H1 (cell line): ENCODE results near the gene CELSR3.
A peak's percentile ranks its signal among the peaks of the same experiment; 100 is the strongest.

Experiments used
- CHD1 ChIP-seq: IDR thresholded peaks from 2 replicates; pipeline ENCODE4 v1.6.1; 2012; ENCODE audit warnings: low read depth, low read length, improper control_type of control experiment
- CTCF ChIP-seq, 3 experiments: IDR thresholded peaks; 1 replicate in 2 of 3; 2 replicates in 1 of 3; pipeline versions ENCODE4 v1.5.1 to v1.6.1; 2011; ENCODE audit warnings: low read length in 3 of 3, mild to moderate bottlenecking in 3 of 3, inconsistent platforms in 2 of 3, low read depth in 1 of 3, moderate library complexity in 1 of 3; ENCODE audit not compliant: insufficient read depth in 1 of 3; ENCODE audit errors: control extremely low read depth in 1 of 3
- EGR1 ChIP-seq: IDR thresholded peaks from 2 replicates; pipeline ENCODE4 v1.6.1; 2011; ENCODE audit warnings: low read depth, low read length, borderline replicate concordance
- JUN ChIP-seq: IDR thresholded peaks from 2 replicates; pipeline ENCODE4 v1.6.1; 2011; ENCODE audit warnings: low read depth, mild to moderate bottlenecking, improper control_type of control experiment, low read length
- MAFK ChIP-seq: IDR thresholded peaks from 2 replicates; pipeline ENCODE4 v1.6.1; 2012; ENCODE audit warnings: low read depth, mild to moderate bottlenecking, improper control_type of control experiment, low read length
- MAX ChIP-seq: IDR thresholded peaks from 2 replicates; pipeline ENCODE4 v1.6.1; 2012; ENCODE audit warnings: inconsistent platforms
- POLR2A ChIP-seq, 2 experiments: IDR thresholded peaks; 1 replicate in 1 of 2; 2 replicates in 1 of 2; pipeline ENCODE4 v1.6.1; 2011; ENCODE audit warnings: low read depth in 2 of 2, low read length in 2 of 2, mild to moderate bottlenecking in 2 of 2; ENCODE audit errors: control extremely low read depth in 1 of 2
- POLR2AphosphoS5 ChIP-seq: IDR thresholded peaks from 2 replicates; pipeline ENCODE4 v1.6.1; 2011; ENCODE audit warnings: low read depth, low read length
- SRF ChIP-seq: IDR thresholded peaks from 2 replicates; pipeline ENCODE4 v1.6.1; 2011; ENCODE audit warnings: mild to moderate bottlenecking, low read depth, low read length, moderate library complexity
- ZNF274 ChIP-seq: IDR thresholded peaks from 2 replicates; pipeline ENCODE4 v1.7.0; 2012; ENCODE audit warnings: low read length, borderline replicate concordance; ENCODE audit errors: extremely low read depth

- TF ChIP-seq CHD1 = no peak
- TF ChIP-seq SRF = no peak
- TF ChIP-seq EGR1 = no peak
- no peak for TF ChIP-seq ZNF274
- no peak for TF ChIP-seq MAFK
- TF ChIP-seq JUN = no peak
- no peak for TF ChIP-seq CTCF (IDR thresholded peaks at IDR 0.05; ENCODE audit: control extremely low read depth in 1 of 3, insufficient read depth in 1 of 3, low read depth in 1 of 3, low read length in 3 of 3)
- no peak for TF ChIP-seq MAX
- 0 out of 2 replicates have a peak, but pooled peaks have one; percentile 1 for TF ChIP-seq POLR2AphosphoS5
- no peak for TF ChIP-seq POLR2A (IDR thresholded peaks at IDR 0.05; ENCODE audit: control extremely low read depth in 1 of 2, low read depth in 2 of 2, low read length in 2 of 2)
Observed at GRCh38 chr3:48694610-48695392, 32.1 kb upstream of the CELSR3 start.
